Islet of Langerhans (tissue), 1 donor: ENCODE measurements around the gene GBX1.

Source experiments
- FAIRE-seq: peaks from one replicate; lab custom pipeline; 2011; peaks lifted over from hg19 to GRCh38; lab: Jason Lieb, UNC

Gene GBX1

DNA sequence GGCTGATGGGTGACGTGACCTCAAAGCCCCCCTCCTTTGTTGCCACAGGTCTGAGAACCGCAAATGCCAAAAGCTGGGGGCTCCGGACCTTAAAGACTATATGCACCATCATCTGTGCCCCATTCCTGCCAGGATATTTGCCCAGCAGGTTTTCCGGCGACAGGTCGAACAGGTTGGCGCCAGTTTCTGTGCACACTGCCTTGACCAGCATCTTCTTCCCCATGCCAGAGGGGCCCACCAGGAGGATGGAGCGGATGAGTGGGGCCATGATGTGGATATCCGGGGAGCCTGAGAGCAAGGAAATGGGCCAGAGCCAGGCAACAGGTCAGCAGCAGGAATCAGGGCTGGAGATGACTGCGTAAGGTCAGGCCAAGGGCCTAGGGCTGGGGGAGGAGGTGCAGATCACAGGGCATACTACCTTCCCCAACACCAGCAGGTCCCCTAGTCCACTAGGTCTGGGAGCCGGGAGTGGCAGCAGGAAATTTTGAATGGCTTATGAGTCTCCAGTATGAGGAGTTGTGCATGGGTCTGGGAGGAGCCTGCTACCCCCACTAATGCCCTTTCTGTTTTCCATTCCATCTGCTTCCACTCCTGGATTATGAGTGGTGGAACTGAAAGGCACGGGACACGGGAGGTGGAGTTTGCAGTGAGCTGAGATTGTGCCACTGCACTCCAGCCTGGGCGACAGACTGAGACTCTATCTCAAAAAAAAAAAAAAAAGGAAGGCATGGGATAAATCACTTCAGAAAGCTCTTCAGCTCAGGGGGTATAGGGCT lies 25.9 kb upstream of the GBX1 start:
- no peak for FAIRE-seq

DNA sequence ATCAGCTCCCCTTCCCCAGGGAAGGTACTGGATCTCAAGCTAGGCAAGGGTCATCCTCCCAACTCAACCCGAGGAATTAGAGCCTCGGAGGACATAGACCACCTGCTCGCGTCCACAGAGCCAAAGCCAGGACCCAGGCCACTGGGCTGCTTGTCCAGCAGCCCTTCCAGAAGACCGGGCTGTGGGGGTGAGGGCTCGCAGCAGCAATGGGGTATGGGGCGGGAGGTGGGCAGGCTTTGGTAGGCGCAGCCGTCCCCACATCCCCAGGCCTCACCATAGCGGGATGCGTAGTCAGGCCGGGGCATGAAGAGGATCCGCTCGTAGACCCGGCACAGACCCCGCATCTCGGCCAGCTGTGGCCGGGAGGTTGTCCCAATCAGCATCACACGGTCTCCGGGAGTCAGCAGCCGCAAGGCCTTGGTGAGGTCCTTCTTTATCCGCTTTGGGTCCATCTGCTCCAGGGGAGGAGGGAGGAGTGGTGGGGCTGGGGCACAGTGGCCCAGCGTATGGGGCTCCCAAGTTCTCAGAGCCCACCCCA lies 24.6 kb upstream of the GBX1 start:
- no peak for FAIRE-seq

DNA sequence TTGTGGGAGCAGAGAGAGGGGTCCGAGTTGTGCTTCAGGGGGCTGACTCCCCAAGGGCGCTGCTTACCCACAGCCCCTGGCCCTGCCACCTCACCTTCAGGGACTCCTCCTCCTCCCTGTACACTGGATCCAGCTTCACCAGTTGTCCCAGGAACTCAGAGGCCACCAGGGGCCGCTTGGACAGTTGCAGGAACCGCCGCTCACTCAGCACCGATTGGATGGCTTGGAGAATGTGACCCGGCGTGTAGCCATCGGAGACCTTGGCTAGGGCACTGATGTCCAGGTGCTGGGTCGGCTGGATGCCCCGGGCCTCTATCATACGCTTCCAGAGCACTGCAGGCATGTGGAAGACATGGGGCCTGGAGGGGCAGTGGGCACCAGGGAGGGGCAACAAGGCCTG lies 24.1 kb upstream of the GBX1 start:
- FAIRE-seq: no peak

DNA sequence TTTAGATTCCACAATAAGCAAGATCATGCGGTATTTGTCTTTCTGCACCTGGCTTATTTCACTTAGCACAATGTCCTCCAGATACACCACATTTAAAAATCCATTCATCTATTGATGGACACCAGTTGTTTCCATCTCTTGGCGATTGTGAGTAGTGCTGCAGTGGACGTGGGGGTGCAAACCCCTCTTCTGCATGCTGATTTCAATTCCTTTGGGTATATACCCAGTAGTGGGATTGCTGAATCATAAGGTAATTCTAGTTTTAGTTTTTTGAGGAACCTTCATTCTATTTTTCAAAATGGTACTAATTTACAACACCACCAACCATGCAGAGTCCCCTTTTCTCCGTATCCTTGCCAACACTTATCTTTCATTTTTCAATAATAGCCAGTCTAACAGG lies 21.5 kb upstream of the GBX1 start:
- no peak for FAIRE-seq

GRCh38 chr7:151188252-151188542 lies 20.7 kb upstream of the GBX1 start:
- no peak for FAIRE-seq

GRCh38 chr7:151187409-151188251 lies 20.1 kb upstream of the GBX1 start:
- FAIRE-seq: no peak

- FAIRE-seq: no peak
These were observed 19.3 kb upstream of the GBX1 start, which contains the start of gene ASB10 for GRCh38 chr7:151186640-151187408. ASB10 (minus strand) TSS chr7:151187250; CDS start chr7:151187130, 120 bp downstream.

DNA sequence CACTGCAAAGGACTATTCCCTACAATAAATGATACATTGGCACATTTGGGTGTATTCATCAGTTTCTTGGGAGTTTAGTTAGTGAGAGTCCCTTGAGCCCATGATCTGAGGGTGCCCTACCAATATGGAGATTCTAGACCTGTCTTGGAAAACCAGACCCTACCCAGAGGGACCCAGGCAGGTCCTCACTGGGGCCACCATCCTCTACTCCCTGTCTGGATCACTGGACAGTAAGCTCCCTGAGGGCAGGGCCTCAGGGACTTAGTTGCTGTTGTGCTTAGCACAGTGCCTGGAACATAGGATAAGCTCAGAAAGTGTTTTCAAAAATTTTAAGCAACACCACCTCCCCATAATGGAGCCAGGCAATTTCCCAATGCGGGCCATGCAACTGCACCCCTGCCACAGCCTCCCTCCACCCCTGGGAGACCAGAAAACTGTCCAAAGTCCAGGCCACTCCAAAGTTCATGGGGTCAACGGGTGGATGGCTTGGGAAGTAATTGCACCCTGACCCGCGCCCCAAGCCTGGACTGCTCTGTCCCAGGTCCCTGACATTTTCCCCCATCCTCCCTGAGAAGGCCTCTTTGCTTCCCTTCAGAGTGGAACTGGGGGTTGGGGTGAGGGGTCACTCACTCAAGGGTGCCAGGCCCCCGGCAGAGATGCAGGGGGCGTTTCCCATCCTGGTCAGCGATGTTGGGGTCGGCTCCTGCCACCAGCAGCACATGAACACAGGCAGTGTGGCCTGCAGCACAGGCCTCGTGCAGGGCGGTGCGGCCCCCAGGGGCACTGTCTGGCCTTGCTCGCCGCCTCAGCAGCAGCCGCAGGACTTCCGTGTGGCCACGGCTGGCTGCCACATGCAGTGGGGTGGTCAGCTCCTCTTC lies 18.5 kb upstream of the GBX1 start:
- FAIRE-seq: no peak

DNA sequence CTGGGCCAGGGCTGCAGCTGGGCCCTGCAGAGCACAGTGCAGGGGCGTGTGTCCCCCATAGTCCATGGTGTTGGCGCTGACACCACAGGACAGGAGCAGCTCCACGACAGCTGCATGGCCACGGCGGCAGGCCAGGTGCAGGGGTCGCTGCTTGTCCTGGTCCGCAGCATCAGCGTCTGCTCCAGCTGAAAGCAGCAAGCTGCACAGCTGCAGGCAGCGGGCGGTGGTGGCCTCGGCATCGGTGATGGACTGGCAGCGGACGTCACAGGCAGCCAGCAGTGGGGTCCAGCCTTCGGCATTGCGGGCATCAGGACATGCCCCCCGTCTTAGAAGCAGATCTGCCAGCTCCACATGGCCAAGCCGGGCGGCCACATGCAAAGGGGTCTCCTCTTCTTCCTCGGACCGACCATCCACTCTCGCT lies 13.5 kb upstream of the GBX1 start:
- no peak for FAIRE-seq

DNA sequence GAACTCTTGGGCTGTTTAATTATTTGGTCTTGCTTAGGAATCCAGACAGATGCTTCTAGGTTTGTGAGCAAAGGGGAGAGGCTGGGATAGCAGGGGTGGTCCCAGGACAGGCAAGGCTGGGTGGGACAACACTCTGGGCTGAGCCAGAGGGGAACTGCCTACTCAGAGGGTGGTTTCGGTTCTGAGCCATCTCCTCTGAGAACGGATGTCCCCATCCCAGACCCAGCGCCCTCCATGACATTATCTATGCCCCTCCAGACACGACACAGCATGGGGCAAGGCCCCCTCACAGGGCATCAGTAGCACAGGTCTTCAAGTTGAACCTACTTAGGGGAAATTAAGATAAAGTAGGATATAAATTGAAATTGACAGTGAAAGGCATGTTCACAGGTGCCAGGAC lies 12.5 kb upstream of the GBX1 start:
- FAIRE-seq: no peak

GRCh38 chr7:151179287-151179860 lies 11.9 kb upstream of the GBX1 start:
- FAIRE-seq: no peak

GRCh38 chr7:151178831-151179230 lies 11.3 kb upstream of the GBX1 start:
- FAIRE-seq: no peak

DNA sequence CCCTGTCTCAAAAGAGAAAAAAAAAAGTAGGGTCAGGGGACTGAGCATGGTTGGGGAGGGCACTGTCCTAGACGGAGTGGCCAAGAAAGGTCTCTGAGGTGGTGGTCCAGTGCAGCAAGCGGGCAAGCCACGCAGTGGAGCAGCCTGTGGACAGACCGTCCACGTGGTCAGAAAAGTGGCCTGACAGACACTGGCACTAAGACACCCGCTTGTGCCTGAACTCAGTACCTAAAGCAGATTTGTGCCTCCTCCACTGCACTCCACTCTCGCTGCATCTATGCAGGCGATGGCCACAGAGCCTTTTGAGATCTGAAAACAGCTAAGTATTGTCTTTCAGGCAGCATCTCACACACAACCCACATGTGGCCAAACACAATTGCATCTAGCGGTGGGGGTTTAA lies 10.7 kb upstream of the GBX1 start:
- FAIRE-seq: no peak

DNA sequence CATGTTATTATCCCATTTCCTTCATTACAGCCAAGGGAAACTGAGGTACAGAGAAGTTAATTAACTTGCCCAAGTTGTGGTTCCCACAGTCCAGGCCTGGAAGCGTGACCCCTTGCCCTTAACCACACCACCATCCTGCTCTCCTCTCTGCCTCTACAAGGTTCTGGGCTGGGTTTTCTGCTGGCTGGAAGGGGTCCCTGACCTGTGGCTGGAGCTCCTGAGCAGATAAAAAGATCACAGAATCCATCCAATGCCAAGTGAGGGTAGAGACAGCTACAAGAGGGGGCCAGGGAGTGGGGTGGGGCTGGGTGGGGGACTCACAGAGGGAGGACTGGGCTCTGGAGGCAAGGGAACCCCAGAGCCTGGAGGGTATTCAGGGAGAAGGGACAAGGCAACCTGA lies 9.8 kb upstream of the GBX1 start:
- FAIRE-seq: no peak

DNA sequence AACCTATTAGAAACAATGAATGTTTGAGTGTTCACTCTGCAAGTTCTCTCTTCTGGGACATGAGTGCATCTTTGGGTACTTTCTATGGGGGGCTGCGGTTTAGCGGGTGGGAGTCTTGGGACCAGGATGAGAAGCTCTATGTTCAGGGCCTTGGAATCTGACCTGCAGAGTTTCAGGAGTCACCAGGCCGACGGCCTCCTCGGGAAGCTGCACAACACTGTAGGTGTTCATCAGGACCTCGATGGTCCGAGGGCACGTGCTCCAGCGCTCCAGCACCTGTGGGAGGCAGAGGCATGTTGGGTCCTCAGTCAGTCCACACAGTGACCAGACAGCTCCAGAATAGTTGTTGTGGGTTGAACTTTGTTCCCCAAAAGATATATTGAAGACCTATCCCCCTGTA lies 8.9 kb upstream of the GBX1 start:
- FAIRE-seq: no peak

GRCh38 chr7:151175793-151176311 lies 8.4 kb upstream of the GBX1 start:
- FAIRE-seq: no peak

- no peak for FAIRE-seq
These were observed 7.7 kb upstream of the GBX1 start for GRCh38 chr7:151175047-151175792.

- no peak for FAIRE-seq
These were observed 7.0 kb upstream of the GBX1 start for GRCh38 chr7:151174246-151175046.
